Naive thymus-derived CD4-positive, alpha-beta T cell (primary cell): ENCODE data around the gene OPA3. TPM values are rescaled to one million over a fixed set of nuclear protein-coding genes. Genes with fewer than 3 reads are reported as not detected.

Source experiments
- ATAC-seq: fragments of 150-1000 bp; cut with Tn5 transposase; 2 replicates; pipeline ENCODE4 v1.10.0; 2021; ENCODE audit warnings: mild to moderate bottlenecking, moderate library complexity
- CTCF ChIA-PET: fragments of 350-600 bp; sonication (Branson Sonifier 250); formaldehyde crosslinking; loops from one replicate; lab custom pipeline; 2021; ENCODE audit warnings: antibody characterized with exemption; lab: Charles Lee
- POLR2A ChIA-PET: fragments of 350-600 bp; sonication (Branson Sonifier 250); formaldehyde crosslinking; loops from one replicate; lab custom pipeline; 2021; ENCODE audit warnings: antibody characterized with exemption, inconsistent platforms; lab: Charles Lee
- DNase-seq, 9 donors: peaks; one replicate each; pipeline versions ENCODE4 v3.0.0 to v3.0.0-alpha.2; 2020 to 2022; ENCODE audit warnings: mixed read lengths in 1 of 9
- H3K27ac ChIP-seq: one replicate; pipeline ENCODE4 v1.7.0; 2013; ENCODE audit warnings: mild to moderate bottlenecking, low read depth, low read length, moderate library complexity
- H3K27me3 ChIP-seq, 2 donors: one replicate each; pipeline ENCODE4 v1.7.0; 2013; ENCODE audit warnings: low read length in 2 of 2, mild to moderate bottlenecking in 2 of 2, moderate library complexity in 2 of 2; ENCODE audit not compliant: control insufficient read depth in 2 of 2, insufficient read depth in 2 of 2
- H3K36me3 ChIP-seq, 3 experiments: 1 replicate in 2 of 3; 2 replicates in 1 of 3; pipeline ENCODE4 v1.7.0; 2013; ENCODE audit warnings: low read length in 3 of 3, mild to moderate bottlenecking in 3 of 3, moderate library complexity in 1 of 3; ENCODE audit not compliant: insufficient read depth in 3 of 3, control insufficient read depth in 2 of 3
- H3K4me1 ChIP-seq, 2 donors: one replicate each; pipeline ENCODE4 v1.7.0; 2013; ENCODE audit warnings: low read length in 2 of 2, mild to moderate bottlenecking in 2 of 2, moderate library complexity in 1 of 2; ENCODE audit not compliant: control insufficient read depth in 2 of 2, insufficient read depth in 2 of 2
- H3K4me3 ChIP-seq: 2 replicates; pipeline ENCODE4 v1.7.0; 2013; ENCODE audit warnings: mild to moderate bottlenecking, low read length
- H3K9me3 ChIP-seq, 3 experiments: 1 replicate in 2 of 3; 2 replicates in 1 of 3; pipeline ENCODE4 v1.7.0; 2013; ENCODE audit warnings: low read length in 3 of 3; ENCODE audit not compliant: control insufficient read depth in 2 of 3
- H3K27ac Mint-ChIP-seq, 9 donors: one replicate each; pipeline ENCODE4 v1.8.0; 2020 to 2022; ENCODE audit warnings: mixed read lengths in 9 of 9, mild to moderate bottlenecking in 8 of 9, moderate library complexity in 5 of 9, inconsistent platforms in 2 of 9
- H3K27me3 Mint-ChIP-seq, 5 donors: one replicate each; pipeline ENCODE4 v1.8.0; 2021 to 2022; ENCODE audit warnings: mixed read lengths in 5 of 5, mild to moderate bottlenecking in 1 of 5
- H3K36me3 Mint-ChIP-seq, 5 donors: one replicate each; pipeline ENCODE4 v1.8.0; 2020 to 2022; ENCODE audit warnings: mixed read lengths in 5 of 5, mild to moderate bottlenecking in 3 of 5, inconsistent platforms in 1 of 5
- H3K4me1 Mint-ChIP-seq, 7 donors: one replicate each; pipeline ENCODE4 v1.8.0; 2020 to 2022; ENCODE audit warnings: mixed read lengths in 7 of 7, mild to moderate bottlenecking in 3 of 7, inconsistent platforms in 1 of 7
- H3K4me3 Mint-ChIP-seq, 10 donors: one replicate each; pipeline ENCODE4 v1.8.0; 2020 to 2022; ENCODE audit warnings: mild to moderate bottlenecking in 10 of 10, mixed read lengths in 10 of 10, moderate library complexity in 6 of 10, inconsistent platforms in 2 of 10
- H3K9me3 Mint-ChIP-seq, 11 donors: one replicate each; pipeline ENCODE4 v1.8.0; 2020 to 2022; ENCODE audit warnings: mixed read lengths in 11 of 11, mild to moderate bottlenecking in 4 of 11, inconsistent platforms in 1 of 11, moderate library complexity in 1 of 11
- intact Hi-C, 2 donors: fragments of 100-400 bp; cut with micrococcal nuclease; formaldehyde crosslinking; loops; one replicate each; pipeline ENCODE4 v1.15.1; 2023
- polyA plus RNA-seq, 2 donors: library from polyadenylated mRNA; unstranded; fragments of 300-500 nt; fragmentation: Illumina TruSeq; gene quantifications; one replicate each; pipeline ENCODE4 v1.2.3, GENCODE V29; 2021
- total RNA-seq, 6 experiments: library from RNA in 5 of 6; stranded (reverse) in 5 of 6; gene quantifications; 1 replicate in 5 of 6; 2 replicates in 1 of 6; pipeline ENCODE4 v1.2.3 and lab custom pipeline; 2021 to 2026

The OPA3 gene
- total and polyA plus RNA-seq, 7 experiments from 2014 or later: 7.8 to 26.1 (median 9.1) TPM

DNA sequence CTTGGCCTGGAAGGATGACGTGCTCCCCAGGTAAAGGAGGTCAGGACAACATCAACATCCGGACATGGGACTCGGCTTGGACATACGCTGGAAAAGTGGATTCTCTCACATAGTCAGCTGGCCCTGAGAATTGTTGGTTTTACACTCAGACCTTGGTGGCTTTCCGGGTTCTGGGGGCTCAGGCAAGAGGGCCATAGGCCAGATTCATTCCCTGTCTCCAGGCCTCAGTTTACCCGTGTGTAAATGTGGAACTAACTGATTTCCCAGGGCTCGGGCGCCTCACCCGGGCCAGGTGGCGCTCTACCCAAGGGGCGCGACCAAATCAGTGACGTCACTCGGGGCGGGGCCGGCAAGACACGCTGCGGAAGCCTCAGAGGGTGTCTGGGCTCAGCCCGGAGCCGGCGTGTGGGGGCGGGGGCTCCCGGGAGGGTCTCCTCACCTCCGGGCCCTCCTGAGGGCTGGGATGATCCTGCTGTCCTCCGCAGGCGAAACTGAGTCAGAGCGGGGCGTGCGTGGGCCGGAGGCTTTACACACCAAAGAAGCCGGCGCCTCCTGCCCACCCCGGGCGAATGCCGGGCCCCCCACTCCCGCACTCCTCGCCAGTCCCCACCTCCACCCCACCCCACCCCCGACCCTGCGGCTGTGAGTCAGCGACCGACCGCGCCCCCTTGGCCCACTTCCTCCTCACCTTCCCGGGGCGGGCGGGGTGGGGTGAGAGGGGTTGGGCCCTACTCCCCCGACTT lies 78.2 kb downstream of the OPA3 start:
- H3K4me1 Mint-ChIP-seq: peaks cover 29 to 46% (median 34%) of the 10 kb centered on the region in 7 donors

DNA sequence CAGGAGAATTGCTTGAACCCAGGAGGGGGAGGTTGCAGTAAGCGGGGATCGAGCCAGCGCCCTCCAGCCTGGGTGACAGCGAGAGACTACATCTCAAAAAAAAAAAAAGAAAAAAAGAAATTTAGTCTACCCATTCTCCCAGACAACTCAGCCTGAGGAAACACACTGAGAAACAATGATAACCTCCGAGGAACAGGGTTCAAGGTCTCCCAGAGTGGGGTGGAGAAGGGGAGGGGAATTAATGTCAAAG lies 78.7 kb downstream of the OPA3 start:
- Histone ChIP-seq H3K4me3 (peak overlapping the region; percentile 99), H3K27ac (peak overlapping the region; percentile 87), H3K27me3 (no peaks in the 10 kb centered on the region), H3K4me1 (peaks cover 14 to 18% of the 10 kb centered on the region in 2 donors), H3K36me3 (peaks cover 0 to 3% (median 0%) of the 10 kb centered on the region in 3 experiments), H3K9me3 (no peaks in the 10 kb centered on the region)
- POLR2A ChIA-PET: interaction anchor here (0.7 to 1.5 kb wide), 7 partner anchors 8 to 413 kb away, joined by 3 to 7 read pairs (median 4); partner anchors contain the start of gene FOSB
- CTCF ChIA-PET: interaction anchor here (0.6 to 3.3 kb wide), 9 partner anchors 11 to 136 kb away, joined by 3 to 15 read pairs (median 5); partner anchors contain the start of gene FOSB
- DNase-seq (no peak), ATAC-seq (no peak)
- intact Hi-C loops: loop anchor here (1.0 to 2.0 kb wide), 16 partner anchors 9 to 380 kb away; partner anchors contain the start of genes BLOC1S3 (in 2 of the 2), RTN2 (in 2 of the 2), TRAPPC6A (in 2 of the 2) and FBXO46 (in 1 of the 2)
- Mint-ChIP-seq H3K4me1 (peaks cover 27 to 42% (median 31%) of the 10 kb centered on the region in 7 donors), H3K4me3 (peak overlapping the region; percentile 73 to 96 (median 92)), H3K27ac (peak overlapping the region; percentile 67 to 98 (median 94)), H3K36me3 (peaks cover 0 to 11% (median 4%) of the 10 kb centered on the region in 5 donors), H3K27me3 (peaks cover 0 to 4% (median 0%) of the 10 kb centered on the region in 5 donors), H3K9me3 (no peaks in the 10 kb centered on the region)

More for the DNA sequence above, 78.2 kb downstream of the OPA3 start:
- Histone ChIP-seq H3K27ac (peak overlapping the region; percentile 87), H3K36me3 (peaks cover 0 to 3% (median 0%) of the 10 kb centered on the region in 3 experiments), H3K27me3 (no peaks in the 10 kb centered on the region), H3K4me1 (peaks cover 14 to 20% of the 10 kb centered on the region in 2 donors), H3K9me3 (no peaks in the 10 kb centered on the region), H3K4me3 (peak overlapping the region; percentile 99)
- ChIA-PET CTCF (interaction anchor here (0.6 to 3.3 kb wide), 6 partner anchors 15 to 136 kb away, joined by 3 to 15 read pairs (median 10); partner anchors contain the start of gene FOSB), POLR2A (interaction anchor here (0.7 to 1.5 kb wide), 6 partner anchors 10 to 414 kb away, joined by 4 to 7 read pairs (median 4); partner anchors contain the start of gene FOSB)
- H3K9me3 Mint-ChIP-seq: no peaks in the 10 kb centered on the region
- ATAC-seq: peak; percentile 88
- H3K36me3 Mint-ChIP-seq: peaks cover 0 to 7% (median 0%) of the 10 kb centered on the region in 5 donors
- DNase-seq: peak; percentile 95 to 99 (median 98)
- intact Hi-C loops: loop anchor here (1.0 to 2.0 kb wide), 16 partner anchors 9 to 380 kb away; partner anchors contain the start of genes BLOC1S3 (in 2 of the 2), RTN2 (in 2 of the 2), TRAPPC6A (in 2 of the 2) and FBXO46 (in 1 of the 2)
- peak overlapping the region; percentile 91 to 96 (median 94) for H3K4me3 Mint-ChIP-seq
- H3K27ac Mint-ChIP-seq: peak overlapping the region; percentile 91 to 98 (median 97)
- no peaks in the 10 kb centered on the region for H3K27me3 Mint-ChIP-seq

DNA sequence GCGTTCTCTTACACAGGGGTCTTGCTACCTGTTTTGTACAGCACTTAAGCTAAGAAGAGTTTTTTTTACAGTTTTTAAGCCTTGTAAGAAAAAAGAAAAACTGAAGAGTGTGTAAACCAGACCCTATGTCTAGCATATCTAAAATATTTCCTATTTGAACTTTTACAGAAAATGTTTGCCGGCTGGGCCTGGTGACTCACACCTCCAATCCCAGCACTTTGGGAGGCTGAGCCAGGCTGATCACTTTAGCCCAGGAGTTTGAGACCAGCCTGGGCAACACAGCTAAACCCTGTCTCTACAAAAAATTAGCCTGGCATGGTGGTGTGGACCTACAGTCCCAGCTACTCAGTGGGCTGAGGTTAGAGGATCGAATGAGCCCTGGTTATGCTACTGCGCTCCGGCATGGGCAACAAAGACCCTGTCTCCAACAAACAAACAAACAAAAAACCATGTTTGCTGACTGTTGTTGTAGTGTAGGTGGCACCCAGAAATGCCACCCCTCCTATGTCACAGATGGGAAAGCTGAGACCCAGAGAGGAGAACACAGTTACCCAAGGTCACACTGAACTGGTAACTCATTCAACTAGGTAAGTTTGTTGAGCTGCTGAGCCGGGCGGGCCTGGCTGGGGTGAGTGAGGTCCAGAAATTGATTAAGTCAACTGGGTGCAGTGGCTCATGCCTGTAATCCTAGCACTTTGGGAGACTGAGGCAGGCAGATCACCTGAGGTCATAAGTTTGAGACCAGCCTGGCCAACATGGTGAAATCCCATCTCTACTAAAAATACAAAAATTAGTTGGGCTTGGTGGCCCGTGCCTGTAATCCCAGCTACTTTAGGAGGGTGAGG lies 79.2 kb downstream of the OPA3 start:
- no peak for DNase-seq
- H3K27ac Mint-ChIP-seq: peak overlapping the region; percentile 67 to 98 (median 94)
- H3K4me3 Mint-ChIP-seq: peak overlapping the region; percentile 73 to 96 (median 92)
- no peak overlapping the region for H3K4me3 ChIP-seq
- ATAC-seq: no peak
- peaks cover 0 to 11% (median 4%) of the 10 kb centered on the region in 5 donors for H3K36me3 Mint-ChIP-seq
- intact Hi-C loops: no loop called here
- peaks cover 0 to 4% (median 0%) of the 10 kb centered on the region in 5 donors for H3K27me3 Mint-ChIP-seq
- CTCF ChIA-PET: interaction anchor here (0.6 to 3.3 kb wide), 10 partner anchors 11 to 137 kb away, joined by 3 to 15 read pairs (median 4); partner anchors contain the start of gene FOSB
- peak overlapping the region; percentile 87 for H3K27ac ChIP-seq
- H3K9me3 ChIP-seq: no peaks in the 10 kb centered on the region
- no peaks in the 10 kb centered on the region for H3K9me3 Mint-ChIP-seq
- H3K36me3 ChIP-seq: peaks cover 0 to 3% (median 0%) of the 10 kb centered on the region in 3 experiments
- no peaks in the 10 kb centered on the region for H3K27me3 ChIP-seq
- H3K4me1 Mint-ChIP-seq: peaks cover 25 to 40% (median 28%) of the 10 kb centered on the region in 7 donors
- POLR2A ChIA-PET: interaction anchor here (0.6 to 1.5 kb wide), 9 partner anchors 8 to 1211 kb away, joined by 3 to 7 read pairs (median 4); partner anchors contain the start of genes FOSB and PRKD2
- H3K4me1 ChIP-seq: peaks cover 14 to 16% of the 10 kb centered on the region in 2 donors

DNA sequence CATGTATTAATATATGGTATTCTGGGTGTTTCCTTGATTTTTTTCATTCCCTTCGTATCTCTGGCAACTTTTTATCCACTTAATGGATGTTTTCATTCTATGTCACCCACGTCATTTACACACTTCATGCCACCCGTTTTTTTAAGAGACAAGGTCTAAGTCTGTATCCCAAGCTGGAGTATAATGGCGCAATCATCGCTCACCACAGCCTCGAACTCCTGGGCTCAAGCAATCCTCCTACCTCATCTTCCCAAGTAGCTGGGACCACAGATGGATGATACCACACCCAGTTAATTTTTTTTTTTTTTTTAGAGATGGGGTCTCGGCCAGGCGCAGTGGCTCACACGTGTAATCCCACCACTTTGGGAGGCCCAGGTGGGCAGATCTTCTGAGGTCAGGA lies 80.7 kb downstream of the OPA3 start:
- H3K36me3 Mint-ChIP-seq: peaks cover 0 to 11% (median 4%) of the 10 kb centered on the region in 5 donors
- H3K4me3 Mint-ChIP-seq: no peak overlapping the region
- ATAC-seq (no peak), DNase-seq (no peak)
- ChIA-PET POLR2A (interaction anchor here (0.8 to 1.0 kb wide), 2 partner anchors 67 to 174 kb away, joined by 5 to 6 read pairs; no protein-coding TSS in a partner anchor), CTCF (interaction anchor here (3.3 kb wide), 1 partner anchor 138 kb away, joined by 15 read pairs; no protein-coding TSS in a partner anchor)
- H3K4me3 ChIP-seq: no peak overlapping the region
- peaks cover 12 to 19% of the 10 kb centered on the region in 2 donors for H3K4me1 ChIP-seq
- H3K9me3 ChIP-seq: no peaks in the 10 kb centered on the region
- H3K4me1 Mint-ChIP-seq: peaks cover 21 to 35% (median 25%) of the 10 kb centered on the region in 7 donors
- intact Hi-C loops: no loop called here
- no peaks in the 10 kb centered on the region for H3K9me3 Mint-ChIP-seq
- no peak overlapping the region for H3K27ac ChIP-seq
- peaks cover 0 to 11% (median 0%) of the 10 kb centered on the region in 5 donors for H3K27me3 Mint-ChIP-seq
- no peaks in the 10 kb centered on the region for H3K27me3 ChIP-seq
- peak overlapping the region in 1 of 9 donors; percentile 41 for H3K27ac Mint-ChIP-seq
- H3K36me3 ChIP-seq: peaks cover 0 to 3% (median 0%) of the 10 kb centered on the region in 3 experiments

DNA sequence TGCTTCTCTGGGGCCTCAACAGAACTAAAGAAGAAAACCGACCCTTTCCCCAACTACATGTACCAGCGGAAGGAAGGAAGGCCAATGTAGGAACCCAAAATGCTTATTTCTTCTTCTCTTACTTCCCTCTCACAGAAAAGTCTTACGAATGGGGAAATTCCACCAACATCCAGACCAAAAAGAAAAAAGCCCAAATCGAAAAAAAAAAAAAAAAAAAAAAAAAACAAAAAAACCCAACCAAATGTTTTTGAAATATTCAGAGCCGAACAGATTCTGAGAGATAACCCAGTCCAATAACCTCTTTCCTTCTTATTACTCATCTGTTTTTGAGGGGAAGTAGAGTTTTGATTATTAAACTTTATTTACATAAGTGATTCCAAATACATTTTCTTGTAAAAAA lies 82.5 kb downstream of the OPA3 start:
- Histone ChIP-seq H3K27ac (no peak overlapping the region), H3K4me3 (no peak overlapping the region), H3K27me3 (no peaks in the 10 kb centered on the region), H3K9me3 (no peaks in the 10 kb centered on the region), H3K4me1 (peaks cover 27 to 31% of the 10 kb centered on the region in 2 donors), H3K36me3 (no peaks in the 10 kb centered on the region)
- no peak for ATAC-seq
- CTCF ChIA-PET: interaction anchor here (1.0 to 1.1 kb wide), 2 partner anchors 23 to 57 kb away, joined by 3 read pairs; no protein-coding TSS in a partner anchor
- DNase-seq: no peak
- Mint-ChIP-seq H3K4me3 (no peak overlapping the region), H3K27ac (peak overlapping the region in 1 of 9 donors; percentile 9), H3K36me3 (peaks cover 0 to 11% (median 4%) of the 10 kb centered on the region in 5 donors), H3K27me3 (peaks cover 0 to 20% (median 0%) of the 10 kb centered on the region in 5 donors), H3K4me1 (peaks cover 26 to 47% (median 37%) of the 10 kb centered on the region in 7 donors), H3K9me3 (no peaks in the 10 kb centered on the region)
- POLR2A ChIA-PET: interaction anchor here (0.6 kb wide), 1 partner anchor 70 kb away, joined by 4 read pairs; no protein-coding TSS in a partner anchor
- intact Hi-C loops: no loop called here
